ENCODE results near the gene SNRPA.

SNRPA gene

GRCh38 chr19:40750874-40751537 lies at the start of gene SNRPA:
Gene SNRPA, plus strand, starts transcription at chr19:40751203. Its CDS starts 206 bp downstream, at chr19:40751409.
- peak; percentile 94 for DNase-seq (ENCODE audit: low read depth, low spot score)

- DNase-seq (ENCODE audit: low read depth, low spot score), result no peak
These were observed 49.2 kb upstream of the SNRPA start for GRCh38 chr19:40701758-40702157.

- no peak for DNase-seq (ENCODE audit: low read depth, low spot score)
These were observed 48.5 kb upstream of the SNRPA start for GRCh38 chr19:40702337-40703012.

GRCh38 chr19:40703029-40703755 lies 47.8 kb upstream of the SNRPA start:
- no peak for DNase-seq (ENCODE audit: low read depth, low spot score)

- no peak for DNase-seq (ENCODE audit: low read depth, low spot score)
These were observed 46.3 kb upstream of the SNRPA start for GRCh38 chr19:40704491-40705361.

- no peak for DNase-seq (ENCODE audit: low read depth, low spot score)
These were observed 45.7 kb upstream of the SNRPA start for GRCh38 chr19:40705362-40705651.

GRCh38 chr19:40705950-40706619 lies 44.9 kb upstream of the SNRPA start:
- DNase-seq (ENCODE audit: low read depth, low spot score), result no peak

- no peak for DNase-seq (ENCODE audit: low read depth, low spot score)
These were observed 43.4 kb upstream of the SNRPA start for GRCh38 chr19:40707615-40708014.

- no peak for DNase-seq (ENCODE audit: low read depth, low spot score)
These were observed 41.2 kb upstream of the SNRPA start for GRCh38 chr19:40709817-40710216.

GRCh38 chr19:40713939-40714338 lies 37.1 kb upstream of the SNRPA start:
- DNase-seq (ENCODE audit: low read depth, low spot score), result no peak

- DNase-seq (ENCODE audit: low read depth, low spot score), result peak; percentile 70
These were observed 36.3 kb upstream of the SNRPA start for GRCh38 chr19:40714441-40715299.

GRCh38 chr19:40716031-40716481 lies 34.9 kb upstream of the SNRPA start:
- peak; percentile 35 for DNase-seq (ENCODE audit: low read depth, low spot score)

- DNase-seq (ENCODE audit: low read depth, low spot score), result peak; percentile 96
These were observed 34.3 kb upstream of the SNRPA start, which contains the start of the genes COQ8B and ITPKC for GRCh38 chr19:40716482-40717324. Gene COQ8B, minus strand, starts transcription at chr19:40716886. Its CDS starts 2,254 bp downstream, at chr19:40714632. Gene ITPKC, plus strand, starts transcription at chr19:40717112. Its CDS starts 24 bp downstream, at chr19:40717136.

- no peak for DNase-seq (ENCODE audit: low read depth, low spot score)
These were observed 33.6 kb upstream of the SNRPA start for GRCh38 chr19:40717325-40717879.

GRCh38 chr19:40717880-40718773 lies 32.9 kb upstream of the SNRPA start:
- DNase-seq (ENCODE audit: low read depth, low spot score), result no peak

- DNase-seq (ENCODE audit: low read depth, low spot score), result no peak
These were observed 32.1 kb upstream of the SNRPA start for GRCh38 chr19:40718774-40719391.

- no peak for DNase-seq (ENCODE audit: low read depth, low spot score)
These were observed 31.5 kb upstream of the SNRPA start for GRCh38 chr19:40719414-40719894.
